ENCODE data around the gene PPFIA1. TPM values are rescaled to one million over a fixed set of nuclear protein-coding genes. Genes with fewer than 3 reads are reported as not detected.
A peak's percentile ranks its signal among the peaks of the same experiment; 100 is the strongest.

PPFIA1 gene
- total and polyA plus RNA-seq, 3 donors from 2014 or later, result 110 to 144 (median 125) TPM

- peak; percentile 57 for DNase-seq
- Histone ChIP-seq H3K4me3 (no peak overlapping the region), H3K27me3 (no peaks in the 10 kb centered on the region), H3K4me1 (peaks cover 9% of the 10 kb centered on the region), H3K9me3 (no peaks in the 10 kb centered on the region), H3K27ac (no peak overlapping the region), H3K36me3 (ENCODE audit: low read depth, missing control alignments) (no peaks in the 10 kb centered on the region)
- intact Hi-C loops (cut with DNase I; ENCODE audit: low total_unique reads), result no loop called here
- 27 to 40% methylated on average over 1 to 10 of the region's 10 CpGs for WGBS, 2 donors
- TF ChIP-seq POLR2A (IDR thresholded peaks at IDR 0.05) (no peak), CTCF (IDR thresholded peaks at IDR 0.05) (no peak)
Observed at GRCh38 chr11:70413151-70413550, 142.7 kb downstream of the PPFIA1 start.

GRCh38 chr11:70414341-70415100, 144.0 kb downstream of the PPFIA1 start:
- Histone ChIP-seq H3K4me1 (peaks cover 9% of the 10 kb centered on the region), H3K27me3 (no peaks in the 10 kb centered on the region), H3K9me3 (no peaks in the 10 kb centered on the region), H3K36me3 (ENCODE audit: low read depth, missing control alignments) (no peaks in the 10 kb centered on the region), H3K27ac (no peak overlapping the region), H3K4me3 (no peak overlapping the region)
- no peak for DNase-seq
- TF ChIP-seq CTCF (IDR thresholded peaks at IDR 0.05) (no peak), POLR2A (IDR thresholded peaks at IDR 0.05) (no peak)
- intact Hi-C loops (cut with DNase I; ENCODE audit: low total_unique reads), result no loop called here
- 91 to 92% methylated on average over 25 to 28 of the region's 28 CpGs for WGBS, 2 donors

GRCh38 chr11:70415191-70415590, 144.7 kb downstream of the PPFIA1 start:
- Histone ChIP-seq H3K9me3 (no peaks in the 10 kb centered on the region), H3K36me3 (ENCODE audit: low read depth, missing control alignments) (no peaks in the 10 kb centered on the region), H3K4me1 (peaks cover 9% of the 10 kb centered on the region), H3K4me3 (no peak overlapping the region), H3K27ac (no peak overlapping the region), H3K27me3 (no peaks in the 10 kb centered on the region)
- 78 to 84% methylated on average over 10 of the region's 10 CpGs for WGBS, 2 donors
- intact Hi-C loops (cut with DNase I; ENCODE audit: low total_unique reads), result no loop called here
- DNase-seq, result no peak
- no peak for TF ChIP-seq CTCF (IDR thresholded peaks at IDR 0.05)
- TF ChIP-seq POLR2A (IDR thresholded peaks at IDR 0.05), result no peak

- no peaks in the 10 kb centered on the region for H3K27me3 ChIP-seq
- TF ChIP-seq CTCF (IDR thresholded peaks at IDR 0.05) (no peak), POLR2A (IDR thresholded peaks at IDR 0.05) (no peak)
- intact Hi-C loops (cut with DNase I; ENCODE audit: low total_unique reads), result no loop called here
- no peaks in the 10 kb centered on the region for H3K9me3 ChIP-seq
- WGBS, 2 donors, result 88 to 94% methylated on average over 25 of the region's 25 CpGs
- no peak for DNase-seq
- H3K4me3 ChIP-seq, result no peak overlapping the region
- H3K36me3 ChIP-seq (ENCODE audit: low read depth, missing control alignments), result no peaks in the 10 kb centered on the region
- H3K27ac ChIP-seq, result no peak overlapping the region
- H3K4me1 ChIP-seq, result peaks cover 13% of the 10 kb centered on the region
Observed at GRCh38 chr11:70415642-70416395, 145.3 kb downstream of the PPFIA1 start.

All from testis (tissue), 3 donors.